Activated T-cell treated with anti-CD3 and anti-CD28 coated beads for 48 hours (primary cell): ENCODE results near the gene HECW1.
"Not testable (repeated sequence)": the region's sequence is repeated elsewhere in the genome, so short reads cannot be mapped to it uniquely, and the experiment has no call there.

Experiments used
- DNase-seq: peaks from one replicate; pipeline ENCODE4 v3.0.0-alpha.2; 2020; ENCODE audit warnings: low read depth

HECW1 gene

GRCh38 chr7:43112941-43113621, 634 bp downstream of the HECW1 start:
- no peak for DNase-seq

- DNase-seq = no peak
Observed at GRCh38 chr7:43113622-43114457, 1.4 kb downstream of the HECW1 start.

- no peak for DNase-seq
Observed at GRCh38 chr7:43114458-43114780, 2.0 kb downstream of the HECW1 start.

- DNase-seq = no peak
Observed at GRCh38 chr7:43116451-43116850, 4.0 kb downstream of the HECW1 start.

- DNase-seq = no peak
Observed at GRCh38 chr7:43117095-43117494, 4.6 kb downstream of the HECW1 start.

- no peak for DNase-seq
Observed at GRCh38 chr7:43117861-43118260, 5.4 kb downstream of the HECW1 start.

- no peak for DNase-seq
Observed at GRCh38 chr7:43118313-43118712, 5.9 kb downstream of the HECW1 start.

- no peak for DNase-seq
Observed at GRCh38 chr7:43119371-43120075, 7.1 kb downstream of the HECW1 start.

- no peak for DNase-seq
Observed at GRCh38 chr7:43121973-43122372, 9.5 kb downstream of the HECW1 start.

- DNase-seq = no peak
Observed at GRCh38 chr7:43123457-43123856, 11.0 kb downstream of the HECW1 start.

- no peak for DNase-seq
Observed at GRCh38 chr7:43124388-43124787, 11.9 kb downstream of the HECW1 start.

GRCh38 chr7:43130347-43130746, 17.9 kb downstream of the HECW1 start:
- no peak for DNase-seq

GRCh38 chr7:43135129-43135528, 22.7 kb downstream of the HECW1 start:
- no peak for DNase-seq

- DNase-seq = no peak
Observed at GRCh38 chr7:43136064-43136463, 23.6 kb downstream of the HECW1 start.

GRCh38 chr7:43137121-43137744, 24.8 kb downstream of the HECW1 start:
- not testable (repeated sequence) for DNase-seq

GRCh38 chr7:43137811-43138210, 25.4 kb downstream of the HECW1 start:
- no peak for DNase-seq

- DNase-seq = no peak
Observed at GRCh38 chr7:43138710-43139109, 26.3 kb downstream of the HECW1 start.

- DNase-seq = no peak
Observed at GRCh38 chr7:43139137-43139536, 26.7 kb downstream of the HECW1 start.

GRCh38 chr7:43140186-43140585, 27.7 kb downstream of the HECW1 start:
- DNase-seq = no peak

- DNase-seq = no peak
Observed at GRCh38 chr7:43141091-43141490, 28.6 kb downstream of the HECW1 start.

- no peak for DNase-seq
Observed at GRCh38 chr7:43142703-43143102, 30.3 kb downstream of the HECW1 start.

- DNase-seq = no peak
Observed at GRCh38 chr7:43143918-43144589, 31.6 kb downstream of the HECW1 start.
